Measurements from ENCODE around the gene SCAF8.

DNA sequence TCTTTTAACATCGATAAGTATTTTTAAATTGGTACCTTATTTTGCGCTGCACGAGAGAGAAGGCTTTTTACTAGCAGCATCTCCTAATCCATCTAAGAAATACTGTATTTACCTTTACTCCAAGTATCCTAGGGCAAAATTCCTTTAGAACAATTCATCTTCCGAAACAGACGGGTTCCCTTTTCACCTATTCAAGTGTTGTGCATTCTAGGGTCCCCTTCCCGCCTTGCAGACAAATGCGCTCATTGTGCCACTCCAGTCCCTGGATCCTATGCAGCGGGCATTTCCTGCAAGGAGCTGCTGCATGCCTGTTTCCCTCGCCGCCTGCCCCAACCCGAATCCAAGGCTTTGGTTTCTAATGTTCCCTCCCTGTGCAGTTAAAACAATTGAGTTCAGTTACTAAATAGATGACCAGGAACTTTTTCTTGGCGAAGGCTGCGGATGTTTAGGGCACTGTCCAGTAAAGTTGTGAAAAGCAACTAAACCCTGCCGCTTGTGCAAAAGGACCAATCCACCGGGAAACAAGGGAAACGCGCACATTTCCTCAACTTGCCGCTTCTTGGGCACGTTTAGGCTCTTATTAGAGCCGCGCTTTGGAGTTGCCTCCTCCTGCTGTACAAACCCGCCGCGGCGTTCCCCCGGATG lies 556 bp upstream of the SCAF8 start:
- no peak for TF ChIP-seq EZH2phosphoT487 (conservative IDR thresholded peaks at IDR 0.05; ENCODE audit: low read length)
- TF ChIP-seq, protein P1, sequence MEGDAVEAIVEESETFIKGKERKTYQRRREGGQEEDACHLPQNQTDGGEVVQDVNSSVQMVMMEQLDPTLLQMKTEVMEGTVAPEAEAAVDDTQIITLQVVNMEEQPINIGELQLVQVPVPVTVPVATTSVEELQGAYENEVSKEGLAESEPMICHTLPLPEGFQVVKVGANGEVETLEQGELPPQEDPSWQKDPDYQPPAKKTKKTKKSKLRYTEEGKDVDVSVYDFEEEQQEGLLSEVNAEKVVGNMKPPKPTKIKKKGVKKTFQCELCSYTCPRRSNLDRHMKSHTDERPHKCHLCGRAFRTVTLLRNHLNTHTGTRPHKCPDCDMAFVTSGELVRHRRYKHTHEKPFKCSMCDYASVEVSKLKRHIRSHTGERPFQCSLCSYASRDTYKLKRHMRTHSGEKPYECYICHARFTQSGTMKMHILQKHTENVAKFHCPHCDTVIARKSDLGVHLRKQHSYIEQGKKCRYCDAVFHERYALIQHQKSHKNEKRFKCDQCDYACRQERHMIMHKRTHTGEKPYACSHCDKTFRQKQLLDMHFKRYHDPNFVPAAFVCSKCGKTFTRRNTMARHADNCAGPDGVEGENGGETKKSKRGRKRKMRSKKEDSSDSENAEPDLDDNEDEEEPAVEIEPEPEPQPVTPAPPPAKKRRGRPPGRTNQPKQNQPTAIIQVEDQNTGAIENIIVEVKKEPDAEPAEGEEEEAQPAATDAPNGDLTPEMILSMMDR (IDR thresholded peaks at IDR 0.05; ENCODE audit: insufficient read depth, low read length, poor library complexity, severe bottlenecking): no peak

All from SU-DHL-6 (cell line).